Lower leg skin (tissue), 4 donors: ENCODE results near the gene ZBTB7C. TPM values are rescaled to one million over a fixed set of nuclear protein-coding genes. Genes with fewer than 3 reads are reported as not detected.

Experiments used
- DNase-seq, 2 donors: peaks; one replicate each; pipeline ENCODE4 v3.0.0-alpha.2; 2019; ENCODE audit warnings: low spot score in 2 of 2
- H3K4me3 ChIP-seq: fragments of 200-600 bp; sonication (generic); 2 replicates; pipeline ENCODE4 v1.5.1; 2017; ENCODE audit warnings: mild to moderate bottlenecking, low read depth; ENCODE audit not compliant: poor library complexity, severe bottlenecking
- CTCF ChIP-seq, 3 donors: fragments of 450-650 bp; IDR thresholded peaks; one replicate each; pipeline ENCODE4 v1.5.1; 2016; ENCODE audit warnings: antibody characterized with exemption in 3 of 3, mild to moderate bottlenecking in 3 of 3, moderate library complexity in 2 of 3
- POLR2A ChIP-seq, 2 donors: fragments of 450-650 bp; IDR thresholded peaks; one replicate each; pipeline ENCODE4 v1.6.1; 2016 to 2017; ENCODE audit warnings: antibody characterized with exemption in 2 of 2, mild to moderate bottlenecking in 1 of 2, moderate library complexity in 1 of 2
- WGBS, 2 donors: methylation state at CpG; one replicate each; pipeline ENCODE4 v1.1.5; 2018; 5-methylcytosine and 5-hydroxymethylcytosine counted together
- intact Hi-C: fragments of 100-400 bp; cut with DNase I; formaldehyde crosslinking; loops from one replicate; pipeline ENCODE4 v1.15.0; 2023; ENCODE audit warnings: low total_unique reads
- total RNA-seq, 4 donors: library from RNA; depleted of rRNA; stranded (reverse); fragments of >200 nt; gene quantifications; one replicate each; pipeline ENCODE4 v1.1.0, GENCODE V29; 2016

ZBTB7C gene
- total RNA-seq, 4 donors from 2014 or later = 44.2 to 59.7 (median 50.7) TPM

- DNase-seq = peak in 1 of 2 donors; percentile 58
- WGBS, 2 donors = 71 to 85% methylated on average over 2 of the region's 2 CpGs
- intact Hi-C loops = no loop called here
- TF ChIP-seq CTCF (IDR thresholded peaks at IDR 0.05) (no peak), POLR2A (IDR thresholded peaks at IDR 0.05) (no peak)
- no peak overlapping the region for H3K4me3 ChIP-seq
Observed at GRCh38 chr18:48017635-48018034, 391.5 kb downstream of the ZBTB7C start.

DNA sequence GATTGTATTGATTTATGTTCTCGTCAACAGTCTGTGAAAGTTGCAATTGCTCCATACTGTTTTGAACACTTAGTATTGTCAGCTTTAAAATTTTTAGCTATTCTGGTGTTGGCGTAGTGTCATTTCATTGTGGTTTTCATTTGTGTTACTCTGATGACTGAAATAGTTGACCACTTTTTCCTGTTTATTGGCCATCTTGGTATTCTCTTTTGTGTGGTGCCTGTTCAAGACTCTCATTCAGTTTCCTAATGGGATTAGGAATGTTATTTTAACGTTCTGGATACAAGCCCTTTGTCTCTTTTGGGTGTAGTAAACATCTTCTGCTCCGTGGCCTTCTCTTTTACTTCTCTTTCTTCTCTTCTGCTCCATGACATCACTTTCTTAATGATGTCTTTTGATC, 396.0 kb downstream of the ZBTB7C start:
- TF ChIP-seq CTCF (IDR thresholded peaks at IDR 0.05) = no peak
- no peak for TF ChIP-seq POLR2A (IDR thresholded peaks at IDR 0.05)
- intact Hi-C loops = no loop called here
- H3K4me3 ChIP-seq = no peak overlapping the region
- 44 to 53% methylated on average over 4 of the region's 4 CpGs for WGBS, 2 donors
- DNase-seq = no peak

DNA sequence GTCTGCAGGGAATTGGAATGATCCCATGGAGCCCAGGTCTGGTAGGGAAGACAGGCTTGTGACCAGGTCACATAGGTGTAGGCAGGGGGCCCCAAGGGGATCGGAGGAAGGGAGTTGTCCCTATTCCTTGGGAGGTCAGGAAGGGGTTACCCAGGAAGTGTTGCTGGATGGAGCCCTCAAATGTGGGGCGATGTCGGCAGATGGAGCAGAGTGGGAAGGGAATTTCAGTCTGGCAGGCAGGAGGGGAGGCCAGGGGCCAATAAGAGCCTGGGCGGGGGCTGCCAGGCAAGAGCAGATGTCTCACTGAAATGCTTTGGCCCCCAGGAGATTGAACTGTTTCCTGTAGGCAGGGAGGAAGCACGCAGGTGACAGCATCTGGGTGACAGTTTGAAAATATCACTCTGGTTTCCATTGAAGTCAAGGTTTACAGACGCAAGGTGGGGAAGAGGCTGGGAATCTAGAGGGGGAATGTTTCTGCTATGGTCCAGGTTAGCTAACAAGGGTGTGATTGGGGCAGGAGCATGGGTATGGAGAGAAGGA, 397.2 kb downstream of the ZBTB7C start:
- intact Hi-C loops = no loop called here
- DNase-seq = peak in 1 of 2 donors; percentile 60
- no peak for TF ChIP-seq CTCF (IDR thresholded peaks at IDR 0.05)
- no peak for TF ChIP-seq POLR2A (IDR thresholded peaks at IDR 0.05)
- H3K4me3 ChIP-seq = no peak overlapping the region
- 74 to 78% methylated on average over 6 of the region's 6 CpGs for WGBS, 2 donors

DNA sequence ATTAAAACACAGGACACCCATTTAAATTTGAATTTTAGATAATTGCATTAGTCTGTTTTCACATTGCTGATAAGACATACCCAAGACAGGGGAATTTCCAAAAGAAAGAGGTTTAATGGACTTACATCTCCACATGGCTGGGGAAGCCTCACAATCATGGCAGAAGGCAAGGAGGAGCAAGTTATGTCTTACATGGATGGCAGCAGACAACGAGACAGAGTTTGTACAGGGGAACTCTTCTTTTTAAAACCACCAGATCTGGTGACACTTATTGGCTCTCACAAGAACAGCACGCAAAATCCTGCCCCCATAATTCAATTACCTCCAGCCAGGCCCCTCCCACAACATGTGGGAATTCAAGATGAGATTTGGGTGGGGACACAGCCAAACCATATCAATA, 398.9 kb downstream of the ZBTB7C start:
- no peak overlapping the region for H3K4me3 ChIP-seq
- no peak for TF ChIP-seq CTCF (IDR thresholded peaks at IDR 0.05)
- TF ChIP-seq POLR2A (IDR thresholded peaks at IDR 0.05) = no peak
- DNase-seq = no peak
- 95% methylated on average over 2 of the region's 2 CpGs for WGBS, 2 donors
- intact Hi-C loops = no loop called here

DNA sequence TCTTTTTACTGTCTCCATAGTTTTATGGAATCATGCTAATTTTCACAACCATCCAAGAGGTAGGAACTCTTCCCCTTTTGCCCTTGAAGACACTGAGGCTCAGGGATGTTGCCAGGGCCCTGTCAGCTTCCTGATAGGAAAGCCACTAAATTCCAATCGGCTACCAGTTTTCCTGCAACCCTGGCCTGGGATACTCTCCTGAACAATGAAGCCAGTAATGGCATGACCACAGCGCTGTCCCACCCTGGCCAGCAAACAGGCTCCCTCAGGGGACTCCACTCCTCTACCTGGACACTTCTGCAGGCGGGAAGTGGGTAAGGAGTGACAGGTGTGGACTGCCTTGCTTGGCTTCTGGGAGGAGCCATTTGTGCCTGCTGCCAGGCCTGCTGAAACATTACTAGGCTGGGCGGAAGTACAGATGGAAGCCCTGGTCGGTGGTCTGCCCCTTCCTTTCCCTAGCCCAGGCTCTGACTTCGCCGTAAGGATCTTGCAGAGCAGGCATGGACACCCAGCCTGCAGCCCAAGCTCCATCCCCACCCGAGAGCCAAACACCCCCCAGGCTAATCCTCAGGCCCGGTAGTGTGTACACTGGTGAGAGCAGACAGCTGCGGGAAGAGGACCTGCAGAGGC, 400.0 kb downstream of the ZBTB7C start:
- intact Hi-C loops = no loop called here
- TF ChIP-seq CTCF (IDR thresholded peaks at IDR 0.05) (no peak), POLR2A (IDR thresholded peaks at IDR 0.05) (no peak)
- peak in 1 of 2 donors; percentile 78 for DNase-seq
- WGBS, 2 donors = 93% methylated on average over 10 of the region's 10 CpGs
- no peak overlapping the region for H3K4me3 ChIP-seq
